ENCODE results near the gene AKR1D1.

DNA sequence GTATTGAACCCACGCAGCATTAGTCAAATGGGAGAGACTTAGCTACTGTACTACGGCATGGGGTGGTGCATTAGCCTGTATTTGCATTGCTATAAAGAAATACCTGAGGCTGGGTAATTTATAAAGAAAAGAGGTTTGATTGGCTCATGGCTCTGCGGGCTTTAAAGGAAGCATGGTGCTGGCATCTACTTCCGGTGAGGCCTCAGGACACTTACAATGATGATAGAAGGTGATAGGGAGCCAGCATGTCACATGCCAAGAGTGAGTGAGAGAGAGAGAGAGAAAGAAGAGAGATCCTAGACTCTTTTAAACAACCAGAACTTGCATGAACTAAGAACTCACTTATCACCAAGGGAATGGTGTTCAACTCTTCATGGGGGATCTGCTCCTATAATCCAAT, 47.1 kb upstream of the AKR1D1 start:
- TF ChIP-seq TAF1 (CRISPR knock-in tag; IDR thresholded peaks at IDR 0.05) (no peak), DNMT1 (CRISPR knock-in tag; IDR thresholded peaks at IDR 0.05) (no peak), TP53 (CRISPR knock-in tag; conservative IDR thresholded peaks at IDR 0.05) (no peak)
- TF ChIP-seq, protein P1, sequence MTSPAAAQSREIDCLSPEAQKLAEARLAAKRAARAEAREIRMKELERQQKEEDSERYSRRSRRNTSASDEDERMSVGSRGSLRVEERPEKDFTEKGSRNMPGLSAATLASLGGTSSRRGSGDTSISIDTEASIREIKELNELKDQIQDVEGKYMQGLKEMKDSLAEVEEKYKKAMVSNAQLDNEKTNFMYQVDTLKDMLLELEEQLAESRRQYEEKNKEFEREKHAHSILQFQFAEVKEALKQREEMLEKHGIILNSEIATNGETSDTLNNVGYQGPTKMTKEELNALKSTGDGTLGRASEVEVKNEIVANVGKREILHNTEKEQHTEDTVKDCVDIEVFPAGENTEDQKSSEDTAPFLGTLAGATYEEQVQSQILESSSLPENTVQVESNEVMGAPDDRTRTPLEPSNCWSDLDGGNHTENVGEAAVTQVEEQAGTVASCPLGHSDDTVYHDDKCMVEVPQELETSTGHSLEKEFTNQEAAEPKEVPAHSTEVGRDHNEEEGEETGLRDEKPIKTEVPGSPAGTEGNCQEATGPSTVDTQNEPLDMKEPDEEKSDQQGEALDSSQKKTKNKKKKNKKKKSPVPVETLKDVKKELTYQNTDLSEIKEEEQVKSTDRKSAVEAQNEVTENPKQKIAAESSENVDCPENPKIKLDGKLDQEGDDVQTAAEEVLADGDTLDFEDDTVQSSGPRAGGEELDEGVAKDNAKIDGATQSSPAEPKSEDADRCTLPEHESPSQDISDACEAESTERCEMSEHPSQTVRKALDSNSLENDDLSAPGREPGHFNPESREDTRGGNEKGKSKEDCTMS (CRISPR knock-in tag; conservative IDR thresholded peaks at IDR 0.05), result no peak

Measured in HepG2 (cell line).